Astrocyte of the spinal cord (primary cell): ENCODE measurements around the gene EN1.

ENCODE experiments used
- DNase-seq: peaks from one replicate; pipeline ENCODE4 v3.0.0; 2011; ENCODE audit warnings: low read depth, low spot score
- H3K4me3 ChIP-seq: 2 replicates; pipeline ENCODE4 v1.5.1; 2011; ENCODE audit warnings: low read depth, mild to moderate bottlenecking, low read length, moderate library complexity
- CTCF ChIP-seq: IDR thresholded peaks from 2 replicates; pipeline ENCODE4 v1.5.1; 2012; ENCODE audit warnings: low read depth, mild to moderate bottlenecking, low read length, inconsistent platforms
- in situ Hi-C: cut with HindIII; loops from 2 replicates; pipeline ENCODE4 v1.10.0; 2017; ENCODE audit warnings: low sequenced_read_pairs

EN1 gene

GRCh38 chr2:118832791-118833715, 14.4 kb downstream of the EN1 start:
- no peak for DNase-seq
- no peak overlapping the region for H3K4me3 ChIP-seq
- in situ Hi-C loops: no loop called here
- no peak for TF ChIP-seq CTCF

- in situ Hi-C loops: no loop called here
- no peak for DNase-seq
- H3K4me3 ChIP-seq: no peak overlapping the region
- TF ChIP-seq CTCF: no peak
Measured at GRCh38 chr2:118832071-118832790, 15.2 kb downstream of the EN1 start.

- in situ Hi-C loops: no loop called here
- no peak overlapping the region for H3K4me3 ChIP-seq
- no peak for DNase-seq
- no peak for TF ChIP-seq CTCF
Measured at GRCh38 chr2:118830881-118831280, 16.6 kb downstream of the EN1 start.

GRCh38 chr2:118830118-118830517, 17.3 kb downstream of the EN1 start:
- H3K4me3 ChIP-seq: no peak overlapping the region
- in situ Hi-C loops: no loop called here
- no peak for DNase-seq
- no peak for TF ChIP-seq CTCF

- in situ Hi-C loops: no loop called here
- no peak overlapping the region for H3K4me3 ChIP-seq
Measured at GRCh38 chr2:118826093-118826492, 21.4 kb downstream of the EN1 start.

GRCh38 chr2:118823633-118824032, 23.8 kb downstream of the EN1 start:
- TF ChIP-seq CTCF: no peak
- no peak for DNase-seq
- no peak overlapping the region for H3K4me3 ChIP-seq
- in situ Hi-C loops: no loop called here

More at GRCh38 chr2:118826093-118826492, 21.4 kb downstream of the EN1 start:
- no peak for DNase-seq
- TF ChIP-seq CTCF: no peak
